GM12874 (cell line): ENCODE data around the gene PLPP7.

Source experiments
- TF ChIP-seq, protein P1 (sequence below): IDR thresholded peaks from 2 replicates; pipeline ENCODE4 v1.5.1; 2011; ENCODE audit warnings: low read depth, mild to moderate bottlenecking, control low read depth, low read length, moderate library complexity; ENCODE audit not compliant: insufficient read depth

The PLPP7 gene

DNA sequence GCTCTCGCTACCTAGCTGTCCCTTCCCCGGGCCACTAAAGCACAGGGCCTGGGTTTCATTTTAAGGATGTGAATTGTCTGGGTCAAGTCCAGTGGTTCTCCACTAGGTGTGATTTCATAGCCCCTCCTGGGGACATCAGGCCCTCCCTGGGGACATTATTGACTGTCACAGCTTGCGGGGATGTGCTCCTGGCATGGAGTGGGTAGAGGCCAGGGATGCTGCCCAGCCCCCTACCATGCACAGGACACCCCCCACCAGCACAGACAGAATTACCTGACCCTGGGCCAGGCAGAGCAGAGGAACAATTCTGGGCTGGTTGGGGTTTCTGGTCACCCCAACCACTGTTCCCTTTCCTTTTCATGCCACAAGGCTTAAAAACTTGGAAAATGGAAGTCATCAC is 17.3 kb upstream of the PLPP7 start:
- TF ChIP-seq, protein P1, sequence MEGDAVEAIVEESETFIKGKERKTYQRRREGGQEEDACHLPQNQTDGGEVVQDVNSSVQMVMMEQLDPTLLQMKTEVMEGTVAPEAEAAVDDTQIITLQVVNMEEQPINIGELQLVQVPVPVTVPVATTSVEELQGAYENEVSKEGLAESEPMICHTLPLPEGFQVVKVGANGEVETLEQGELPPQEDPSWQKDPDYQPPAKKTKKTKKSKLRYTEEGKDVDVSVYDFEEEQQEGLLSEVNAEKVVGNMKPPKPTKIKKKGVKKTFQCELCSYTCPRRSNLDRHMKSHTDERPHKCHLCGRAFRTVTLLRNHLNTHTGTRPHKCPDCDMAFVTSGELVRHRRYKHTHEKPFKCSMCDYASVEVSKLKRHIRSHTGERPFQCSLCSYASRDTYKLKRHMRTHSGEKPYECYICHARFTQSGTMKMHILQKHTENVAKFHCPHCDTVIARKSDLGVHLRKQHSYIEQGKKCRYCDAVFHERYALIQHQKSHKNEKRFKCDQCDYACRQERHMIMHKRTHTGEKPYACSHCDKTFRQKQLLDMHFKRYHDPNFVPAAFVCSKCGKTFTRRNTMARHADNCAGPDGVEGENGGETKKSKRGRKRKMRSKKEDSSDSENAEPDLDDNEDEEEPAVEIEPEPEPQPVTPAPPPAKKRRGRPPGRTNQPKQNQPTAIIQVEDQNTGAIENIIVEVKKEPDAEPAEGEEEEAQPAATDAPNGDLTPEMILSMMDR = no peak

DNA sequence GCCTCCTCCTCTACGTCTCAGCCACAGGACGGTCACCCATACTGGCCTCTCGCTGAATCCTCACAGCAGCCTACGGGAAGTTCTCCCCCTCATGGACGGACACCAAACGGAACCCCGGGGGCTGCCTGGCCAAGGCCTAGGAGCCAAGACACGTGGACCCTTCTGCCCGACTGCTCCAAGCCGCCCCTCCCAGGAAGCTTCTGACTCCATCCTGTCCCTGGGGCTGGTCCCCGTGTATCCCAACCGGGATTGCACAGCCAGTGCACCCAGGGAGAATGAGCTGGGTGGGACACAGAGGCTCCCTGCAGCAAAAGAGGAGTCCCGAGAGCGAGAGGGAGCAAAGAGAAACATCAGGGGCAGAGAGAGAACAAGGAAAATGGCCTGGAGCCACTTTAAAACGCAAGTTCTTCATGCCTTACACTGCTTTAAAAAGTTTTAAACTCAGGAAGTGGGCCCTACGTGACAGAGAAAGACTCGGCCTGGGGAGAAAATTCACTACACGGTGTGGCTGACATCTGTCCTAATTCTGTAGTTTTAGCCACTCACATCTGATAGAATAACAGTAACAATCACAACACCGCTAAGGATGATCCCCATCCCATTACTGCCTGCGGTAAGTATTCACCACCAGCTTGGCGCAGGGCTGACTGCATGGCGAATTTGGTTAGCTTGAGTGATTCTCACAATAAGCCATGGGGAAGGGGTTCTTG is 16.2 kb upstream of the PLPP7 start:
- TF ChIP-seq, protein P1 = 0 out of 2 replicates have a peak, but pooled peaks have one; percentile 23

DNA sequence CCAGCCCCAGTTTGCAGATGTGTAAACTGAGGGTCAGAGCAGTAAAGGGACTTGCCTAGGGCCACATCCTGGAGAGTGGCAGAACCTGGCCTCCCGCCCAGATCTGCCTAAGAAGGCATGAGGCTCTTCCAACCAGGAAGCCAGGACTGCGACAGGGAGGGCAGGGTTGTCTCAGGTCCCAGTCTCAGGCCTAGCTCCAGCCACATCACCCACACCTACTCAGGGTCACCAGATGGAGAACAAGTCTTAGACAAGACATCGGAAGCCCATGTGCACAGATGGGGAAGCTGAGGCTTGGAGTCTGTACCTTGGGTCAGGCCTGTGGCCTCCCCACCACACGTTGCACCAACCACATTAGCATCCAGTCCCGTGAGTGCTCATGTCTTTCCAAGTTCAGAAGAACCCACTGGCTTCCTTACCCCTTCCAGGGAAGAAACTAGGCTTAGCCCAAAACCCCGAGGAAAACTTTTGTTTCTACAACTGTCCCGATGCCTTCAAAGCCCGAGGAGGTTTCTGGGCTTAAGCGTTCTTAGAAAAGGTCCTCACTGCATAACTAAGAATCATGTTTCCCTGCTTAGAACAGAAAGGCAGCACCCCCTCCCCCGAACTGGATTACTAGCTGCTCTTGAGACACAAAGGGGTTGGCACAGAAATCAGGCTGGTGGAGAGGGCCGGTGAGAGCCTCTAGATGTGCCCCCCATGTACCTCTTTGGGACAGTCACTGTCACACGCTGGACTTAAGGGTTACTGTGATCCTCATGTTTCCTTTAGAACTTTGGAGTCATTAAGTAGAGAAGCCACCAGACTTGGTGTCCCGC is 15.5 kb upstream of the PLPP7 start:
- TF ChIP-seq, protein P1 = no peak

DNA sequence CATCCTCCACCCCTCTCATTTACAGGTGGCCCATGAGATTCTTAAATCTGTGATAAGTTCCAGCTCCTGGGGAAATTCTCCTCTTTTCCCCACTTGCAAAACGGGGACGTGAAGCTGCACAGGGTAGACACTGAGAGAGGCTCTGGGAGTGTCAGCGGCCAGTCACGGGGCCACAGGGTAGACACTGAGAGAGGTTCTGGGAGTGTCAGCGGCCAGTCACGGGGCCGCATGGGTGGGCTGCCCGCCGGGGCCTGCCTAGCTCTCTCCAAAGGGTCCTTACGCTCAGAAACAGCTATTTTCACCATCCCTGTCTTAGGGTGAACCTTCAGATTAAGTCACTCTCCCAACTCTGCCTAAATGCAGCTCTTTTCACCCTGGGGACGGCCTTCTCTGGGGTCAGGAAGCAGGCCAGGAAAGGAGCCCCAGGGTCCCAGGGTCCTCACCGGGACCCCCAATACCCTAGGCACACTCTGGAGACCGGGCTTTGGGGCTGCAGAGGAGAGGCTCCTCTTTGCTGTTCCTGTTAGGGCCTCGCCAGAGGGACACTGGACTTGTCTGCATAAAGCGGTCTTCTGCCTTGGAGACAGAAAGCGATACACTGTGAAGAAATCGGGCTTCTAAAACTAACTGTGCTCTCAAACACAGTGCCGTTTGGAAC is 14.7 kb upstream of the PLPP7 start:
- TF ChIP-seq, protein P1 = no peak

DNA sequence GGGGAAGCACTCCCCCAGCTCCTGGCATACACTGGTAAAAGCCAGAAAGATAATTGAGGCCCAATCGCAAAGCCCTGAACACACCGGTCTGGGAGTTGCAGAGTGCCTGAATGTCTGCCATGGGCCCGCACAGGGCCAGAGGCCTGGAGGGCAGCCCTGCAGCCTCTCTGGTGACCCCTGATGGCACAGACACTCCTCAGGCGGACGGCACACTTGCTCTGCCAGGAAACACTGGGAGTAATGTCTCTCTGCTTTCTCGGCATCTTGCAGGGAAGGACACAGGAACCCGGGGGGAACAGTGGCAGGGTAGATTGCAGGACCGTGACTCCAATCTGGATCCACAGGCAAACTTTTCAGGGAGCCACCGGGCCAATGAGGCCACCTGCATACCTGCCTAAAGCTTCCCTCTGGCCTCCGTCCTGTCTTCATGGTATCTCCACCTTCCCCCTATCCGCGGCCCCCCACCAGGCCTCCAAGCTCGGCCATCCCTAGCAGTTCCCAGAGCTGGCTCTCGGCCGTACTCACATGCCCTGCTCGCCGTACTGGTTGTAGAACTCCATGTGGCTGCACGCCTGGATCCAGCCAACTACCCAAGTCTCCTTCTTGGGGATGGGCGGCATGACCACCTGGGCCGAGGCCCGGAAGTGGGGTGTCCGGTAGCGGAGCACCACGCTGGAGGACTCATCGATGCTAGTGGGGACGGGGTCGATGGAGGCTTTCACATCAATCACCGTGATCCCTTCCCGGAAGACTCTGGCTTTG is 14.0 kb upstream of the PLPP7 start:
- TF ChIP-seq, protein P1 = peak; percentile 66

DNA sequence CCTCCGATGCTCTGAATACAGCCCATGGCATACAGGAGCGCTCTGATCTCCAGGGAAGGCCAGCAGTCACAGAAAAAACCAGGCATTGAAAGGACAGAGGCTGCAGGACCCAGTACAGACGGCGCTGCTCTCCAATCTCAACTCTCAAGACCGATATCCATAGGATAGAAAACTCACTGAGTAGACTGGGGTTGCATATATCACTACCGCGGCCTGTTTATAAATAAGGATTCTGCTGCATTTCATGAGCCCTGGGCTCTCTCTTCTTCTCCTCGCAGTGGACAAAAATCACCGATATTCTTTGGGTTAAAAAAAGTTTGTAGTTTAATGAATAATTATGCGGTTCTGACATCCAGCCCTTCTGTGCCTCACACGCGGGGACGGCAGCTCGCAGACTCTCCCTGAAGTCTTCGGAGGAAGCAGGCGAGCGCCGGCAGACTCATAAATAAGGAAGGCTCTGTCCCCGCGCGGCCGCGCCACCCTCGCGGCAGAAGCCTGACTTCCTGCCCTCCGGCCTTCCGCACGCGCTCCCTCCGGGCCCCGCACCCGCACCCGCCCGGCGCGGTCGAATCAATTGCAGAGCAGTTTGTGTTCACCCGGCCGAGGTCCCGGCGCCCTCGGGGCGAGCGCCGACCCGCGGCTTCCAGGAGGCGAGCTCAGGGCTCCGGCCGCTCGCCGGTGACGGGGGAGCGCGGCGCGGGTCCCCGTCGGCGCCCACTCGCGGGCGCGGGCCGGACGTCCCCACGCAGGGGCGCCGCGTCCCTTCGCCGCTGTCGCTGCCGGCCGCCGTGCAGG is 13.2 kb upstream of the PLPP7 start, which contains the start of gene FAM78A:
FAM78A (minus strand) TSS at position 417 of the 795 bp plus-strand sequence; CDS start at position 86, 331 bp downstream.
- TF ChIP-seq, protein P1 = no peak
